Measurements from ENCODE around the gene GALNT7.

The GALNT7 gene

GRCh38 chr4:173346074-173346473 is 177.5 kb downstream of the GALNT7 start:
- Mint-ChIP-seq H3K36me3 (ENCODE audit: low read depth) (no peaks in the 10 kb centered on the region), H3K4me3 (no peak overlapping the region), H3K9me3 (no peaks in the 10 kb centered on the region), H3K27me3 (peaks cover 7% of the 10 kb centered on the region), H3K4me1 (ENCODE audit: low read depth) (no peaks in the 10 kb centered on the region), H3K27ac (no peak overlapping the region)
- DNase-seq = no peak

DNA sequence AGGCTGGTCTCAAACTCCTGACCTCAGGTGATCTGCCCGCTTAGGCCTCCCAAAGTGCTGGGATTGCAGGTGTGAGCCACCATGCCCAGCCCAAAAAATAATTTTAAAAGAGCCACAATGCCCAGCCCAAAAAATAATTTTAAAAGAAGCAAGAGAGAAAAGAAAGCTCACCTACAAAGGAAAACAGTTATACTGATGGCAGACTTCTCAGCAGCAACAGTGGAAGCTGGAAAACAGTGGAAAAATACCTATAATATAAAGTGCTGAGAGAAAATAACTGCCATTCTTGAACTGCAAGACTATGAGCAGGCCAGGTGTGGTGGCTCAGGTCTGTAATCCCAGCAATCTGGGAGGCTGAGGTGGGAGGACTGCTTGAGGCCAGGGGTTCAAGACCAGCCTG is 178.9 kb downstream of the GALNT7 start:
- no peak for DNase-seq
- Mint-ChIP-seq H3K9me3 (no peaks in the 10 kb centered on the region), H3K4me3 (no peak overlapping the region), H3K27me3 (peaks cover 7% of the 10 kb centered on the region), H3K27ac (no peak overlapping the region), H3K36me3 (ENCODE audit: low read depth) (no peaks in the 10 kb centered on the region), H3K4me1 (ENCODE audit: low read depth) (no peaks in the 10 kb centered on the region)

- H3K4me1 Mint-ChIP-seq (ENCODE audit: low read depth) = no peaks in the 10 kb centered on the region
- H3K36me3 Mint-ChIP-seq (ENCODE audit: low read depth) = no peaks in the 10 kb centered on the region
- H3K27me3 Mint-ChIP-seq = peaks cover 4% of the 10 kb centered on the region
- DNase-seq = no peak
- H3K9me3 Mint-ChIP-seq = no peaks in the 10 kb centered on the region
- H3K4me3 Mint-ChIP-seq = no peak overlapping the region
- H3K27ac Mint-ChIP-seq = no peak overlapping the region
These were observed 189.3 kb downstream of the GALNT7 start for GRCh38 chr4:173357939-173358338.

DNA sequence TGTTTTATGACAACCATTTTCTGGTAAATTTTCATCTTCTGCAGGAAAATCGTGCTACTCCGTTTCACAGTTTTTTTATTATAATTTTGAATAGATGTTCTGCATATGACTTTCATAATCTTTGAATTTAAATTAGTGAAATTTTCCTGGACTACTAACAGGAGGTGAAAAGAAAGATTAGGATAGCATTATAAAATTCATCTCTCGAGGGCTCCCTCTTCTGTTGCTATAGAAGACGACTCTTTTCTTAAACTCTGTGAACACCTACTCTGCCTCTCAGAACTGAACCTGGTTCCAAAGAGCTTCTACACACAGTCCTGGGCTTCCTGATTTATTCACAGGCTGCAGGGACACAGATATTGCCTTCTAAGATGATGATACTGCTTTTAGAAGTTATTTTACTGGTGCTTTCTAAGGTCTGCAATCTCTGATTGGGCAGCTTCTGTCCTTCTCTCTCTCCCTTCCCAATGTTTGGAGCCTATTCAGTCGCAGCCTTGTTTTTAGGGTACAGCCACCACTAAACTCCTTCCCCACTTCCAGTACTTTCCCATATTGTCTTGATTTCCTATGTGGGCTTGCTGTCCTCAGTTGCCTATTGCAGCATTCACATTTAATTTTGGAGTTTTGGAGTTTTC is 192.1 kb downstream of the GALNT7 start:
- no peaks in the 10 kb centered on the region for H3K36me3 Mint-ChIP-seq (ENCODE audit: low read depth)
- peaks cover 4% of the 10 kb centered on the region for H3K27me3 Mint-ChIP-seq
- DNase-seq = no peak
- peaks cover 5% of the 10 kb centered on the region for H3K4me1 Mint-ChIP-seq (ENCODE audit: low read depth)
- H3K9me3 Mint-ChIP-seq = no peaks in the 10 kb centered on the region
- H3K27ac Mint-ChIP-seq = no peak overlapping the region
- no peak overlapping the region for H3K4me3 Mint-ChIP-seq

GRCh38 chr4:173362666-173363065 is 194.1 kb downstream of the GALNT7 start:
- H3K4me1 Mint-ChIP-seq (ENCODE audit: low read depth) = peaks cover 19% of the 10 kb centered on the region
- no peak overlapping the region for H3K27ac Mint-ChIP-seq
- no peak for DNase-seq

DNA sequence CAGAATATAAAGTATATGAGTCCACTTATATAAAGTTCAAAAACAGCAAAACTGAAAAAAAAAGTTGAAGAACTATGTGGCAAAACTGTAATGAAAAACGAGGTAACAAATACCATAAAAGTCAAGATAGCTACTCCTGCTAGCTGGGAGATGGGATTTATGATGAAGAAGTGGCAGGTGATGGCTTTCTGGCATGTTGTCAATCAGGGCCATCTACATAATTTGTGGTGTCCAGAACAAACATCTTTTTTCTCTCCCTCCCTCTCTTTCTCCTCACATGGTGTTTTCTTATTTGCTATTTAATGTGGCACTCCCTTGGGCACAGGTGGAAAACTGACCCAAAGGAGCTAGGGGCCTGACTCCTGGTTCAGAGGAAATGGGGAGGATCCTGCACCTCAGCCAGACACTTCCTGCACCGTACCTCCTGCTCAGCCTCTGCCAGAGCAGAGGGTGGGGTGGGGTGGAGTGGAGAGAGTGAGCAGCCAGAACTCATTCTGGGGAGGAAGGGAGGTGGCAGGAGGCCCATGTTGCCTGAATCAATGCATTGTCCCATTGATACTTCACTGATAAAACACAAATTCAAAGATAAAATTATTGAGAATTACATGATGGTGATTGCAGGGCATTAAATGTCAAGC is 196.9 kb downstream of the GALNT7 start:
- Mint-ChIP-seq H3K36me3 (ENCODE audit: low read depth) (peaks cover 3% of the 10 kb centered on the region), H3K4me3 (no peak overlapping the region), H3K4me1 (ENCODE audit: low read depth) (peaks cover 31% of the 10 kb centered on the region), H3K9me3 (no peaks in the 10 kb centered on the region), H3K27me3 (no peaks in the 10 kb centered on the region), H3K27ac (no peak overlapping the region)
- DNase-seq = no peak

More at GRCh38 chr4:173362666-173363065, 194.1 kb downstream of the GALNT7 start:
- Mint-ChIP-seq H3K9me3 (no peaks in the 10 kb centered on the region), H3K36me3 (ENCODE audit: low read depth) (no peaks in the 10 kb centered on the region), H3K4me3 (no peak overlapping the region), H3K27me3 (peaks cover 4% of the 10 kb centered on the region)

DNA sequence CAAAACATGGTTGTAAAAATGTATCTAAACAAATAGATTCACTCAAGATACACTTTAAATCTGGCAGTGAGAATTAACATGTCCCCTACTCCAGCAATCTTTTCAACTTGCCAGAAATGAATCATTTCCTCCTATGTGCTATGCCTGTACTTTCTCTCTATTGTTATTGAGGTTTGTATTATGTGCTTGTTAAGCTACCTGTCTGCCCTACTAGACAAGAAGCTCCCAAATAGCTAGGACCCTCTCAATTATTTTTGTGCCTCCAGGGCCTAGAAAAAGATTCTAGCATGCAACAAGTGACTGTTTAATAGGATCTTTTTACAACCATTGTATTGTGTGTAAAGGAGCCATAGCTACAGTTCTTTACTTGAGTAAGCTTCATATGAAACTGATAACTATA is 198.7 kb downstream of the GALNT7 start:
- Mint-ChIP-seq H3K27me3 (peaks cover 6% of the 10 kb centered on the region), H3K9me3 (no peaks in the 10 kb centered on the region), H3K27ac (no peak overlapping the region), H3K4me1 (ENCODE audit: low read depth) (peaks cover 35% of the 10 kb centered on the region), H3K36me3 (ENCODE audit: low read depth) (peaks cover 13% of the 10 kb centered on the region), H3K4me3 (no peak overlapping the region)
- no peak for DNase-seq

DNA sequence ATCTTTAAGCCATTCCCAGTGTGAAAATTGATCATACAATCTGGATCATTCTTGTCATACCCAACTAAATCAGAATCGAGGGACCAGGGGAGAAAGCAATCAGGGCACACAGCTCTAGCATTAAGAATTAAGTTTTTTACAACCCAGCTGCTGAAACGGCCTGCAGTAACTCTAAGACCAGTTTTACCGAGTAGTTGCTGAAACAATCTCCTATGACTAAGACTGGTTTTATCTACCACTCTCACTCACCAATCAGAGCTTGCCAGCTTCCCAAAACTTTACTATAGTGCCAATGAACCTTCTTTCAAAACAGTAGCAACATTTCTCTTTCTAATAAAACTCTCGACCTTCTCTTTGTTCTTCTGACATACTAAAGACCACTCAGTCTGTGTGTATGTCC is 199.3 kb downstream of the GALNT7 start:
- Mint-ChIP-seq H3K4me3 (peak overlapping the region; percentile 10), H3K27me3 (peaks cover 10% of the 10 kb centered on the region), H3K36me3 (ENCODE audit: low read depth) (peaks cover 13% of the 10 kb centered on the region), H3K27ac (no peak overlapping the region), H3K9me3 (no peaks in the 10 kb centered on the region), H3K4me1 (ENCODE audit: low read depth) (peaks cover 39% of the 10 kb centered on the region)
- no peak for DNase-seq

- Mint-ChIP-seq H3K27ac (peak overlapping the region; percentile 100), H3K4me1 (ENCODE audit: low read depth) (peaks cover 45% of the 10 kb centered on the region), H3K27me3 (peaks cover 20% of the 10 kb centered on the region), H3K9me3 (no peaks in the 10 kb centered on the region), H3K4me3 (peak overlapping the region; percentile 100), H3K36me3 (ENCODE audit: low read depth) (peaks cover 18% of the 10 kb centered on the region)
- DNase-seq = no peak
These were observed 201.5 kb downstream of the GALNT7 start for GRCh38 chr4:173370130-173370476.

GRCh38 chr4:173370477-173371291 is 202.1 kb downstream of the GALNT7 start, which contains the start of gene SAP30:
SAP30 (plus strand) TSS chr4:173370954; CDS start chr4:173371183, 229 bp downstream.
- Mint-ChIP-seq H3K4me1 (ENCODE audit: low read depth) (peaks cover 40% of the 10 kb centered on the region), H3K4me3 (peak within 1 kb of the TSS; percentile 100), H3K36me3 (ENCODE audit: low read depth) (peaks cover 20% of the 10 kb centered on the region), H3K27me3 (peaks cover 20% of the 10 kb centered on the region), H3K9me3 (no peaks in the 10 kb centered on the region), H3K27ac (peak within 1 kb of the TSS; percentile 100)
- DNase-seq = peak; percentile 97

GRCh38 chr4:173371292-173372192 is 202.9 kb downstream of the GALNT7 start:
- H3K27me3 Mint-ChIP-seq = peaks cover 20% of the 10 kb centered on the region
- DNase-seq = peak; percentile 67
- H3K27ac Mint-ChIP-seq = peak overlapping the region; percentile 85
- H3K9me3 Mint-ChIP-seq = no peaks in the 10 kb centered on the region
- H3K4me1 Mint-ChIP-seq (ENCODE audit: low read depth) = peaks cover 35% of the 10 kb centered on the region
- H3K4me3 Mint-ChIP-seq = peak overlapping the region; percentile 93
- H3K36me3 Mint-ChIP-seq (ENCODE audit: low read depth) = peaks cover 24% of the 10 kb centered on the region
